ENCODE measurements around the gene CACNA1F. TPM values are rescaled to one million over a fixed set of nuclear protein-coding genes. Genes with fewer than 3 reads are reported as not detected.

The CACNA1F gene
- total RNA-seq, 2 donors from 2014 or later, result 1.0 TPM

DNA sequence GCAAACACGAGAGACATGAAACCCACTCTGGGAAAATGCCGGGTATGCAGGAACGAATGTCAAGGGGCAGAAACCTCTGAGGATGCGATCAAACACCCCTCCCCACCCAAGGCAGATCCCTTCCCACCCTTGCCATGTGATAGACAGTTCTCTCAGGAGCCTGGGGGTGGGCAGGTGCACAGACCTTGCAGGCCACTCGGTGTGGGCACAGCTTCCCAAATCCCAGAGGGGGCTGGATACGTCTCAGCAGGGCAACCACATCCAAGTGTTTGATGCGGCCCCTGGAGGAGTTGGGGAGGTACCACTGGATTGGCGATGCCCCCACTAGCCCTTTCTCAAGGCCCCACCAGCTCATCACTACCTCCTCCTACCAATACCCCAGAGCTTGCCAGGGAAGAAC is 22.7 kb downstream of the CACNA1F start:
- no peaks in the 10 kb centered on the region for H3K36me3 ChIP-seq
- H3K4me1 ChIP-seq, result no peaks in the 10 kb centered on the region
- no peak overlapping the region for H3K27ac ChIP-seq
- H3K9me3 ChIP-seq, result no peaks in the 10 kb centered on the region
- no peaks in the 10 kb centered on the region for H3K27me3 ChIP-seq
- no peak for DNase-seq
- intact Hi-C loops (cut with DNase I), result no loop called here
- H3K9ac ChIP-seq (ENCODE audit: low read depth in 2 of 2, low read length in 2 of 2), result no peak overlapping the region
- TF ChIP-seq, protein P1, sequence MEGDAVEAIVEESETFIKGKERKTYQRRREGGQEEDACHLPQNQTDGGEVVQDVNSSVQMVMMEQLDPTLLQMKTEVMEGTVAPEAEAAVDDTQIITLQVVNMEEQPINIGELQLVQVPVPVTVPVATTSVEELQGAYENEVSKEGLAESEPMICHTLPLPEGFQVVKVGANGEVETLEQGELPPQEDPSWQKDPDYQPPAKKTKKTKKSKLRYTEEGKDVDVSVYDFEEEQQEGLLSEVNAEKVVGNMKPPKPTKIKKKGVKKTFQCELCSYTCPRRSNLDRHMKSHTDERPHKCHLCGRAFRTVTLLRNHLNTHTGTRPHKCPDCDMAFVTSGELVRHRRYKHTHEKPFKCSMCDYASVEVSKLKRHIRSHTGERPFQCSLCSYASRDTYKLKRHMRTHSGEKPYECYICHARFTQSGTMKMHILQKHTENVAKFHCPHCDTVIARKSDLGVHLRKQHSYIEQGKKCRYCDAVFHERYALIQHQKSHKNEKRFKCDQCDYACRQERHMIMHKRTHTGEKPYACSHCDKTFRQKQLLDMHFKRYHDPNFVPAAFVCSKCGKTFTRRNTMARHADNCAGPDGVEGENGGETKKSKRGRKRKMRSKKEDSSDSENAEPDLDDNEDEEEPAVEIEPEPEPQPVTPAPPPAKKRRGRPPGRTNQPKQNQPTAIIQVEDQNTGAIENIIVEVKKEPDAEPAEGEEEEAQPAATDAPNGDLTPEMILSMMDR (IDR thresholded peaks at IDR 0.05), result no peak
- H3K4me3 ChIP-seq, result no peak overlapping the region

GRCh38 chrX:49209434-49210251 is 23.5 kb downstream of the CACNA1F start:
- no peaks in the 10 kb centered on the region for H3K9me3 ChIP-seq
- H3K4me3 ChIP-seq, result no peak overlapping the region
- TF ChIP-seq, protein P1 (IDR thresholded peaks at IDR 0.05), result no peak
- no peak overlapping the region for H3K9ac ChIP-seq (ENCODE audit: low read depth in 2 of 2, low read length in 2 of 2)
- H3K4me1 ChIP-seq, result no peaks in the 10 kb centered on the region
- intact Hi-C loops (cut with DNase I), result no loop called here
- H3K36me3 ChIP-seq, result no peaks in the 10 kb centered on the region
- H3K27me3 ChIP-seq, result no peaks in the 10 kb centered on the region
- H3K27ac ChIP-seq, result no peak overlapping the region
- no peak for DNase-seq

GRCh38 chrX:49208399-49208798 is 24.7 kb downstream of the CACNA1F start:
- intact Hi-C loops (cut with DNase I), result no loop called here
- Histone ChIP-seq H3K4me3 (no peak overlapping the region), H3K9ac (ENCODE audit: low read depth in 2 of 2, low read length in 2 of 2) (no peak overlapping the region)

GRCh38 chrX:49206543-49206942 is 26.6 kb downstream of the CACNA1F start:
- Histone ChIP-seq H3K4me1 (no peaks in the 10 kb centered on the region), H3K9ac (ENCODE audit: low read depth in 2 of 2, low read length in 2 of 2) (no peak overlapping the region), H3K27me3 (no peaks in the 10 kb centered on the region), H3K27ac (no peak overlapping the region), H3K9me3 (no peaks in the 10 kb centered on the region), H3K4me3 (no peak overlapping the region), H3K36me3 (no peaks in the 10 kb centered on the region)
- intact Hi-C loops (cut with DNase I), result no loop called here
- no peak for DNase-seq
- TF ChIP-seq, protein P1 (IDR thresholded peaks at IDR 0.05), result no peak

More at GRCh38 chrX:49208399-49208798, 24.7 kb downstream of the CACNA1F start:
- Histone ChIP-seq H3K27ac (no peak overlapping the region), H3K27me3 (no peaks in the 10 kb centered on the region), H3K36me3 (no peaks in the 10 kb centered on the region), H3K9me3 (no peaks in the 10 kb centered on the region), H3K4me1 (no peaks in the 10 kb centered on the region)
- DNase-seq, result no peak
- TF ChIP-seq, protein P1 (IDR thresholded peaks at IDR 0.05), result no peak

GRCh38 chrX:49205443-49205842 is 27.7 kb downstream of the CACNA1F start:
- H3K27me3 ChIP-seq, result no peaks in the 10 kb centered on the region
- TF ChIP-seq, protein P1 (IDR thresholded peaks at IDR 0.05), result no peak
- intact Hi-C loops (cut with DNase I), result no loop called here
- H3K4me3 ChIP-seq, result no peak overlapping the region
- H3K36me3 ChIP-seq, result no peaks in the 10 kb centered on the region
- H3K27ac ChIP-seq, result no peak overlapping the region
- DNase-seq, result no peak
- H3K9ac ChIP-seq (ENCODE audit: low read depth in 2 of 2, low read length in 2 of 2), result no peak overlapping the region
- H3K9me3 ChIP-seq, result no peaks in the 10 kb centered on the region
- no peaks in the 10 kb centered on the region for H3K4me1 ChIP-seq

All from colonic mucosa (tissue), 4 donors.